DND-41 (cell line): Measurements from ENCODE around the gene KPRP.

Experiments used
- ATAC-seq: fragments of 200-7000 bp; cut with Tn5 transposase; 3 replicates; pipeline ENCODE4 v1.9.1; 2021; ENCODE audit warnings: low read depth; ENCODE audit not compliant: insufficient read depth
- DNase-seq: peaks from one replicate; pipeline ENCODE4 v3.0.0-alpha.2; 2020
- H2AFZ ChIP-seq: 2 replicates; pipeline ENCODE4 v1.6.0; 2012; ENCODE audit warnings: low read depth, low read length
- H3K27ac ChIP-seq: 2 replicates; pipeline ENCODE4 v1.5.1; 2012; ENCODE audit warnings: low read length, inconsistent platforms
- H3K27me3 ChIP-seq: fragments of 200-600 bp; sonication (generic); 2 replicates; pipeline ENCODE4 v1.6.0; 2012; ENCODE audit warnings: low read length, mild to moderate bottlenecking, inconsistent platforms; ENCODE audit not compliant: insufficient read depth, poor library complexity
- H3K36me3 ChIP-seq: 2 replicates; pipeline ENCODE4 v1.5.1; 2012; ENCODE audit warnings: low read length, inconsistent platforms; ENCODE audit not compliant: insufficient read depth
- H3K4me1 ChIP-seq: 2 replicates; pipeline ENCODE4 v1.5.1; 2012; ENCODE audit warnings: mild to moderate bottlenecking, low read length; ENCODE audit not compliant: insufficient read depth
- H3K4me2 ChIP-seq: 2 replicates; pipeline ENCODE4 v1.6.0; 2012; ENCODE audit warnings: mild to moderate bottlenecking, moderate library complexity, low read length, inconsistent platforms; ENCODE audit not compliant: insufficient read depth
- H3K4me3 ChIP-seq, 2 experiments: fragments of 200-600 bp in 1 of 2; shearing (Covaris generic) in 1 of 2; 2 replicates each; pipeline ENCODE4 v1.5.1; 2012 to 2016; ENCODE audit warnings: inconsistent platforms in 2 of 2, low read length in 2 of 2, mild to moderate bottlenecking in 2 of 2, low read depth in 1 of 2, moderate library complexity in 1 of 2
- H3K79me2 ChIP-seq: 2 replicates; pipeline ENCODE4 v1.6.0; 2012; ENCODE audit warnings: low read length, inconsistent platforms; ENCODE audit not compliant: insufficient read depth
- H3K9ac ChIP-seq: 2 replicates; pipeline ENCODE4 v1.6.0; 2012; ENCODE audit warnings: low read depth, mild to moderate bottlenecking, inconsistent platforms, low read length, moderate library complexity
- H3K9me3 ChIP-seq: 2 replicates; pipeline ENCODE4 v1.5.1; 2012; ENCODE audit warnings: low read length, moderate library complexity, mild to moderate bottlenecking, inconsistent platforms; ENCODE audit not compliant: insufficient read depth, severe bottlenecking
- H4K20me1 ChIP-seq: 2 replicates; pipeline ENCODE4 v1.6.0; 2012; ENCODE audit warnings: low read length; ENCODE audit not compliant: insufficient read depth
- EZH2 ChIP-seq: IDR thresholded peaks from 3 replicates; pipeline ENCODE4 v1.6.1; 2012; ENCODE audit warnings: borderline replicate concordance, low read depth, mild to moderate bottlenecking, moderate library complexity, low read length, inconsistent platforms; ENCODE audit not compliant: severe bottlenecking
- TF ChIP-seq, protein P1 (sequence below): IDR thresholded peaks from 2 replicates; pipeline ENCODE4 v1.5.1; 2012; ENCODE audit warnings: borderline replicate concordance, low read length, moderate library complexity, mild to moderate bottlenecking; ENCODE audit not compliant: poor library complexity, severe bottlenecking; ENCODE audit errors: extremely low read depth

KPRP gene

DNA sequence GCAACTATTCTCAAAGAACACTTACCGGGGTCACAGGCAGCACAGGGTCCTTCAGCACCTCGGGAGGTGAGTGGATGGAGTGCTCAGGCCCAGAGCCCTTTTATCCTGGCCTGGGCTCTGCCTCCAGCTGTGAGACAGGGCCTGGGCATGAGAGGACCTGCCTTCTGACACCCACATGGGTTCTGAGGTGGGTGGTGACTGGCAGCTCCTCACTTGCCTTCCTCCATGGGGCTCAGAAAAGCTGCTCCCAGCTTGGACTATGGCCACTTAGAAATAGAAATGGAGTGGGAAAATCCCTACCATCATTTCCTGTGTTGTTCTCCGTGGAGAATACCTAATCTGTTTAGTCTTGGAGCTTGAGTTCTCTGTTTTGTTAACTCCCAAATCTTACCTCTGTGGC is 48.8 kb downstream of the KPRP start, which contains the start of gene LCE1C:
Gene LCE1C (minus strand): TSS at position 76 of the 400 bp plus-strand sequence. CDS start 1,173 bp downstream, outside the sequence.
- no peaks in the 10 kb centered on the region for H3K36me3 ChIP-seq

DNA sequence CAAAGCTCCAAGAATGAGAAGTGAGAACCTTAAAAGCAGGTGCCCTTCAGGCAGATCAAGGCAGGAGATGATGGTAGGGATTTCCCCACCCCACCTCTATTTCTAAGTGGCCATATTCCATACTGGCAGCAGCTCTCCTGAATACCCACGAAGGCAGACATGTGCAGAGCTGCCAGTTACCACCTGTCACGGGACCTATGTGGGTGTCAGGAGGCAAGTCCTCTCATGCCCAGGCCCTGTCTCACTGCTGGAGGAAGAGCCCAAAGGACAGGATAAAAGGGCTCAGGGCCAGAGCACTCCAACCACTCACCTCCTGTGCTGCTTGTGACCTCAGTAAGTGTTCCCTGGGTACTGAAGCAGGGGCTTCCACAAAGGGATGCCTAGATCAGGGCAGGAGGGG is 53.2 kb downstream of the KPRP start:
- H3K79me2 ChIP-seq: no peaks in the 10 kb centered on the region
- ATAC-seq: no peak
- peaks cover 3% of the 10 kb centered on the region; the same call in 1 of the 2 replicates for H4K20me1 ChIP-seq
- no peak overlapping the region for H2AFZ ChIP-seq
- no peak overlapping the region for H3K27ac ChIP-seq
- H3K27me3 ChIP-seq: no peaks in the 10 kb centered on the region
- DNase-seq: no peak
- H3K9me3 ChIP-seq: no peaks in the 10 kb centered on the region
- no peaks in the 10 kb centered on the region for H3K36me3 ChIP-seq
- H3K9ac ChIP-seq: no peak overlapping the region
- TF ChIP-seq EZH2: no peak
- TF ChIP-seq, protein P1, sequence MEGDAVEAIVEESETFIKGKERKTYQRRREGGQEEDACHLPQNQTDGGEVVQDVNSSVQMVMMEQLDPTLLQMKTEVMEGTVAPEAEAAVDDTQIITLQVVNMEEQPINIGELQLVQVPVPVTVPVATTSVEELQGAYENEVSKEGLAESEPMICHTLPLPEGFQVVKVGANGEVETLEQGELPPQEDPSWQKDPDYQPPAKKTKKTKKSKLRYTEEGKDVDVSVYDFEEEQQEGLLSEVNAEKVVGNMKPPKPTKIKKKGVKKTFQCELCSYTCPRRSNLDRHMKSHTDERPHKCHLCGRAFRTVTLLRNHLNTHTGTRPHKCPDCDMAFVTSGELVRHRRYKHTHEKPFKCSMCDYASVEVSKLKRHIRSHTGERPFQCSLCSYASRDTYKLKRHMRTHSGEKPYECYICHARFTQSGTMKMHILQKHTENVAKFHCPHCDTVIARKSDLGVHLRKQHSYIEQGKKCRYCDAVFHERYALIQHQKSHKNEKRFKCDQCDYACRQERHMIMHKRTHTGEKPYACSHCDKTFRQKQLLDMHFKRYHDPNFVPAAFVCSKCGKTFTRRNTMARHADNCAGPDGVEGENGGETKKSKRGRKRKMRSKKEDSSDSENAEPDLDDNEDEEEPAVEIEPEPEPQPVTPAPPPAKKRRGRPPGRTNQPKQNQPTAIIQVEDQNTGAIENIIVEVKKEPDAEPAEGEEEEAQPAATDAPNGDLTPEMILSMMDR: no peak
- H3K4me3 ChIP-seq: no peak overlapping the region
- H3K4me2 ChIP-seq: no peak overlapping the region
- H3K4me1 ChIP-seq: no peaks in the 10 kb centered on the region

More for the DNA sequence above, 48.8 kb downstream of the KPRP start, which contains the start of gene LCE1C:
- ATAC-seq (no peak), DNase-seq (no peak)
- no peaks in the 10 kb centered on the region for H3K4me1 ChIP-seq
- H3K27ac ChIP-seq: no peak within 1 kb of the TSS
- H3K27me3 ChIP-seq: peaks cover 6% of the 10 kb centered on the region
- no peak within 1 kb of the TSS for H2AFZ ChIP-seq
- H3K9ac ChIP-seq: no peak within 1 kb of the TSS
- H3K4me2 ChIP-seq: no peak within 1 kb of the TSS
- TF ChIP-seq, protein P1: no peak
- TF ChIP-seq EZH2: no peak
- H4K20me1 ChIP-seq: peaks cover 3% of the 10 kb centered on the region; the same call in 1 of the 2 replicates
- H3K9me3 ChIP-seq: no peaks in the 10 kb centered on the region
- H3K79me2 ChIP-seq: no peaks in the 10 kb centered on the region
- H3K4me3 ChIP-seq: no peak within 1 kb of the TSS
